Activated naive CD4-positive, alpha-beta T cell treated with anti-CD3 and anti-CD28 coated beads, Interleukin-2, amount 50 U/mL, for 72 hours (primary cell): ENCODE measurements around the gene PIRT. TPM values are rescaled to one million over a fixed set of nuclear protein-coding genes. Genes with fewer than 3 reads are reported as not detected.
"Not testable (repeated sequence)": the region's sequence is repeated elsewhere in the genome, so short reads cannot be mapped to it uniquely, and the experiment has no call there.

Source experiments
- ATAC-seq, 2 donors: fragments of 150-1000 bp; cut with Tn5 transposase; 2 replicates each; pipeline ENCODE4 v1.10.0; 2021; ENCODE audit warnings: mild to moderate bottlenecking in 2 of 2, moderate library complexity in 2 of 2
- DNase-seq, 2 donors: peaks; one replicate each; pipeline ENCODE4 v3.0.0; 2021 to 2022; ENCODE audit warnings: low spot score in 2 of 2
- H3K27ac Mint-ChIP-seq, 2 donors: one replicate each; pipeline ENCODE4 v1.8.0; 2022; ENCODE audit warnings: mild to moderate bottlenecking in 2 of 2, mixed read lengths in 2 of 2
- H3K36me3 Mint-ChIP-seq, 2 donors: one replicate each; pipeline ENCODE4 v1.8.0; 2022; ENCODE audit warnings: mixed read lengths in 2 of 2
- H3K9me3 Mint-ChIP-seq, 2 donors: one replicate each; pipeline ENCODE4 v1.8.0; 2022; ENCODE audit warnings: mixed read lengths in 2 of 2
- total RNA-seq, 2 donors: library from RNA; stranded (reverse); gene quantifications; one replicate each; pipeline ENCODE4 v1.2.3, GENCODE V29; 2022

The PIRT gene
- total RNA-seq: not detected

- H3K9me3 Mint-ChIP-seq: no peaks in the 10 kb centered on the region
Measured at GRCh38 chr17:10837921-10838320, at the start of gene PIRT. PIRT (minus strand) TSS chr17:10838087; CDS start chr17:10825645, 12,442 bp downstream.

GRCh38 chr17:10881959-10882358 is 44.1 kb upstream of the PIRT start:
- Mint-ChIP-seq H3K27ac (no peak overlapping the region), H3K36me3 (no peaks in the 10 kb centered on the region), H3K9me3 (peaks cover 0 to 2% of the 10 kb centered on the region in 2 donors)
- no peak for DNase-seq
- no peak for ATAC-seq

More at GRCh38 chr17:10837921-10838320, at the start of gene PIRT:
- ATAC-seq (no peak), DNase-seq (no peak)
- Mint-ChIP-seq H3K36me3 (no peaks in the 10 kb centered on the region), H3K27ac (no peak within 1 kb of the TSS)

GRCh38 chr17:10879190-10879836 is 41.4 kb upstream of the PIRT start:
- no peaks in the 10 kb centered on the region for H3K9me3 Mint-ChIP-seq
- DNase-seq (no peak), ATAC-seq (no peak)
- no peak overlapping the region for H3K27ac Mint-ChIP-seq
- H3K36me3 Mint-ChIP-seq: no peaks in the 10 kb centered on the region

- Mint-ChIP-seq H3K27ac (no peak overlapping the region), H3K36me3 (no peaks in the 10 kb centered on the region), H3K9me3 (no peaks in the 10 kb centered on the region)
- no peak for ATAC-seq
- peak in 1 of 2 donors; percentile 24 for DNase-seq
Measured at GRCh38 chr17:10875984-10876555, 38.2 kb upstream of the PIRT start.

- Mint-ChIP-seq H3K9me3 (no peaks in the 10 kb centered on the region), H3K27ac (no peak overlapping the region), H3K36me3 (no peaks in the 10 kb centered on the region)
- ATAC-seq (peak in 1 of 2 donors; percentile 63), DNase-seq (peak in 1 of 2 donors; percentile 10)
Measured at GRCh38 chr17:10875430-10875851, 37.6 kb upstream of the PIRT start.

GRCh38 chr17:10871914-10872313 is 34.0 kb upstream of the PIRT start:
- no peak overlapping the region for H3K27ac Mint-ChIP-seq
- peaks cover 7 to 14% of the 10 kb centered on the region in 2 donors for H3K9me3 Mint-ChIP-seq
- ATAC-seq (no peak), DNase-seq (no peak)
- peaks cover 0 to 6% of the 10 kb centered on the region in 2 donors for H3K36me3 Mint-ChIP-seq

GRCh38 chr17:10870336-10871050 is 32.6 kb upstream of the PIRT start:
- DNase-seq (no peak), ATAC-seq (no peak)
- Mint-ChIP-seq H3K36me3 (peaks cover 0 to 6% of the 10 kb centered on the region in 2 donors), H3K27ac (no peak overlapping the region), H3K9me3 (peaks cover 7 to 14% of the 10 kb centered on the region in 2 donors)

- peaks cover 7 to 16% of the 10 kb centered on the region in 2 donors for H3K9me3 Mint-ChIP-seq
- not testable (repeated sequence) for ATAC-seq, DNase-seq, H3K27ac Mint-ChIP-seq, H3K36me3 Mint-ChIP-seq
Measured at GRCh38 chr17:10868744-10869143, 30.9 kb upstream of the PIRT start.

GRCh38 chr17:10859051-10859450 is 21.2 kb upstream of the PIRT start:
- Mint-ChIP-seq H3K36me3 (peaks cover 7 to 12% of the 10 kb centered on the region in 2 donors), H3K9me3 (peaks cover 10 to 20% of the 10 kb centered on the region in 2 donors), H3K27ac (no peak overlapping the region)
- no peak for DNase-seq
- ATAC-seq: no peak

- peaks cover 2 to 10% of the 10 kb centered on the region in 2 donors for H3K9me3 Mint-ChIP-seq
- no peak for DNase-seq
- H3K36me3 Mint-ChIP-seq: peaks cover 1 to 7% of the 10 kb centered on the region in 2 donors
- no peak for ATAC-seq
- no peak overlapping the region for H3K27ac Mint-ChIP-seq
Measured at GRCh38 chr17:10857976-10858375, 20.1 kb upstream of the PIRT start.

GRCh38 chr17:10846636-10847035 is 8.7 kb upstream of the PIRT start:
- not testable (repeated sequence) for DNase-seq, ATAC-seq, H3K27ac Mint-ChIP-seq, H3K36me3 Mint-ChIP-seq, H3K9me3 Mint-ChIP-seq

- no peaks in the 10 kb centered on the region for H3K36me3 Mint-ChIP-seq
- H3K9me3 Mint-ChIP-seq: no peaks in the 10 kb centered on the region
Measured at GRCh38 chr17:10845388-10845751, 7.5 kb upstream of the PIRT start.

GRCh38 chr17:10844621-10845387 is 6.9 kb upstream of the PIRT start:
- Mint-ChIP-seq H3K27ac (peak overlapping the region in 1 of 2 donors; percentile 57), H3K36me3 (no peaks in the 10 kb centered on the region), H3K9me3 (no peaks in the 10 kb centered on the region)
- peak; percentile 72 to 78 for DNase-seq
- peak; percentile 97 for ATAC-seq

More at GRCh38 chr17:10845388-10845751, 7.5 kb upstream of the PIRT start:
- ATAC-seq: no peak
- peak overlapping the region in 1 of 2 donors; percentile 57 for H3K27ac Mint-ChIP-seq
- no peak for DNase-seq

GRCh38 chr17:10843811-10844210 is 5.9 kb upstream of the PIRT start:
- ATAC-seq (no peak), DNase-seq (no peak)
- no peaks in the 10 kb centered on the region for H3K9me3 Mint-ChIP-seq

GRCh38 chr17:10842658-10843057 is 4.8 kb upstream of the PIRT start:
- Mint-ChIP-seq H3K9me3 (no peaks in the 10 kb centered on the region), H3K27ac (no peak overlapping the region), H3K36me3 (no peaks in the 10 kb centered on the region)
- DNase-seq (no peak), ATAC-seq (no peak)

More at GRCh38 chr17:10843811-10844210, 5.9 kb upstream of the PIRT start:
- no peaks in the 10 kb centered on the region for H3K36me3 Mint-ChIP-seq
- H3K27ac Mint-ChIP-seq: no peak overlapping the region

GRCh38 chr17:10838682-10839081 is 795 bp upstream of the PIRT start:
- H3K27ac Mint-ChIP-seq: no peak overlapping the region
- ATAC-seq (no peak), DNase-seq (no peak)
- H3K36me3 Mint-ChIP-seq: no peaks in the 10 kb centered on the region
- H3K9me3 Mint-ChIP-seq: no peaks in the 10 kb centered on the region
